ENCODE measurements around the gene TNFAIP8L3.

GRCh38 chr15:51069983-51070382, 24.7 kb downstream of the TNFAIP8L3 start:
- TF ChIP-seq POLR2A (IDR thresholded peaks at IDR 0.05): no peak
- no peak for TF ChIP-seq CTCF (IDR thresholded peaks at IDR 0.05 in 4 of 5, conservative IDR thresholded peaks at IDR 0.05 in 1 of 5)
